Measurements from ENCODE around the gene ECI1.

The ECI1 gene

DNA sequence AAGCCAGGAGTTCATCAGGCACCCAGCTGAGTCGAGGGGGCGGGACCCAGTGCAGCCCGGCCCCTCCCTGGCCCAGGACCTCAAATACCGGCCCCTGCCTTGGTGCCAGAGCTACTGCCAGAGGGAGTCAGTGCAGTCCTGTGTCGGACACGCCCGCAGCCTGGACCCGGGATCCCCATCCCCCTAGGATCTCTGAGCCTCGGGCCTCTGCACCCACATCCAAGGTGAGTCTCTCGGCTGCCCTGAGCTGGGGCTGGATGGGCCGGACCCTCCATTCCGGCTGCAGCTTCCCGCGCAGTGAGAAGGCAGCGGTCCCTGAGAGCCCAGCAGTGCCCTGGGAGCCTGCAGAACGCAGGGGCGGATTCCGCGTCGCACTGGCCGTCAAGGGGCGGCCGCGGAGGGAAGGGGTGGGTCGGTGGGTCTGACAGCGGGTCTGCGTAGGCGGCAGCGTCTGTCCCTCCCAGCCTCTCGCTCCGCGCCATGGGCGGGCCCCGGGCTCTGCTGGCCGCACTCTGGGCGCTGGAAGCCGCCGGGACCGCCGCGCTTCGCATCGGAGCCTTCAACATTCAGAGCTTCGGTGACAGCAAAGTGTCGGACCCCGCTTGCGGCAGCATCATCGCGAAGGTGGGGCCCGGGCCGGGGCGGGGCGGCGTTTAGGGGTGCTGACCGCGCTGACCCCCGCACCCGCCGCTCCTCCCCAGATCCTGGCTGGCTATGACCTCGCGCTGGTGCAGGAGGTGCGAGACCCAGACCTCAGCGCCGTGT is 14.9 kb downstream of the ECI1 start, which contains the start of gene DNASE1L2:
Gene DNASE1L2, plus strand, starts transcription at position 108 of the 765 bp plus-strand sequence. Its CDS starts 373 bp downstream, at position 481.
- no peaks in the 10 kb centered on the region for H3K9me3 ChIP-seq (replicated peaks; ENCODE audit: insufficient read depth, low read length)
- no peak within 1 kb of the TSS for H3K4me3 ChIP-seq (ENCODE audit: low read length)
- no peaks in the 10 kb centered on the region for H3K4me1 ChIP-seq (ENCODE audit: low read length)
- H3K27ac ChIP-seq (ENCODE audit: low read length) = no peak within 1 kb of the TSS
- H3F3A ChIP-seq (ENCODE audit: insufficient read depth, low read length) = no peaks in the 10 kb centered on the region
- H3K4me2 ChIP-seq (ENCODE audit: low read depth, low read length) = no peak within 1 kb of the TSS
- H3K27me3 ChIP-seq (replicated peaks; ENCODE audit: insufficient read depth, low read length) = no peaks in the 10 kb centered on the region; the same call in 1 of the 2 replicates
- H3K9ac ChIP-seq (ENCODE audit: low read length) = no peak within 1 kb of the TSS
- TF ChIP-seq, protein P1, sequence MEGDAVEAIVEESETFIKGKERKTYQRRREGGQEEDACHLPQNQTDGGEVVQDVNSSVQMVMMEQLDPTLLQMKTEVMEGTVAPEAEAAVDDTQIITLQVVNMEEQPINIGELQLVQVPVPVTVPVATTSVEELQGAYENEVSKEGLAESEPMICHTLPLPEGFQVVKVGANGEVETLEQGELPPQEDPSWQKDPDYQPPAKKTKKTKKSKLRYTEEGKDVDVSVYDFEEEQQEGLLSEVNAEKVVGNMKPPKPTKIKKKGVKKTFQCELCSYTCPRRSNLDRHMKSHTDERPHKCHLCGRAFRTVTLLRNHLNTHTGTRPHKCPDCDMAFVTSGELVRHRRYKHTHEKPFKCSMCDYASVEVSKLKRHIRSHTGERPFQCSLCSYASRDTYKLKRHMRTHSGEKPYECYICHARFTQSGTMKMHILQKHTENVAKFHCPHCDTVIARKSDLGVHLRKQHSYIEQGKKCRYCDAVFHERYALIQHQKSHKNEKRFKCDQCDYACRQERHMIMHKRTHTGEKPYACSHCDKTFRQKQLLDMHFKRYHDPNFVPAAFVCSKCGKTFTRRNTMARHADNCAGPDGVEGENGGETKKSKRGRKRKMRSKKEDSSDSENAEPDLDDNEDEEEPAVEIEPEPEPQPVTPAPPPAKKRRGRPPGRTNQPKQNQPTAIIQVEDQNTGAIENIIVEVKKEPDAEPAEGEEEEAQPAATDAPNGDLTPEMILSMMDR (IDR thresholded peaks at IDR 0.05; ENCODE audit: low read length) = no peak
- TF ChIP-seq EZH2phosphoT487 (IDR thresholded peaks at IDR 0.05; ENCODE audit: low read length) (no peak), EZH2 (optimal IDR thresholded peaks at IDR 0.05; ENCODE audit: low read depth, low read length) (no peak)
- DNase-seq = no peak
- H4K20me1 ChIP-seq (ENCODE audit: insufficient read depth, low read length) = no peaks in the 10 kb centered on the region
- no peaks in the 10 kb centered on the region for H3K36me3 ChIP-seq (replicated peaks; ENCODE audit: insufficient read depth, low read length)
- no peak within 1 kb of the TSS for H2AFZ ChIP-seq (ENCODE audit: low read length)
- no peaks in the 10 kb centered on the region for H3K79me2 ChIP-seq (ENCODE audit: low read length)
- no peaks in the 10 kb centered on the region for H3K9me2 ChIP-seq (replicated peaks; ENCODE audit: insufficient read depth, low read length)

DNA sequence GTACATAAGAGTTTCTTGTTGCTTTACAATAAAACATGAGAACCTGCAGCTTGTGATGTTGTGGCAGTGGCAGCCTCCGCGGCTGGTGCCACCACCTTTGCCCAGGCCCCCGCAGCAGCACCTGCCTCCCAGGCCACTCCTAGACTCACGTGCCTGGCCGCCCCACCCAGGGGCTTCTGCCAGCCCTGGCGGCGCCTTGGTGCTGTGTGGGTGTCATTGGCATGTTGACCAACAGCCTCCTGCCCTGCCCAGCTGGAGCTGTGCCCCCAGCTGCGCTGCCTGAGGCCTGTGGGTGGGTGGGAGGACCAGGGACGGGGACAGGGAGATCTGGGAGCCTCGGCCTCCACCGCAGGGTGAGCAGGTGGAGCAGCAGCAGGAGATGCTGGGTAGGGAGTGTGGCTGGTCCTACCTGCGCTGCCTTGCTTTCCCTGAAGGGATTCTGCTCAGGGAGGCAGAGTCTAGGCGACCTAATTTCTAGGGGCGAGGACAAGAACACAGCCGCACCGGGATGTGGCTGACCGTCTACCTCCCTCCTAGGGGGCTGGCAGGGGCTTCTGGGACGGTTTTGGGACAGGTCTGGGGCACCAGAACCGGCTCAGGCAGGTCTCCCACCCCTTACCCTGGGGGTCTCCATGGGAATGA is 15.6 kb downstream of the ECI1 start:
- no peak overlapping the region for H3K9ac ChIP-seq (ENCODE audit: low read length)
- no peaks in the 10 kb centered on the region for H3K4me1 ChIP-seq (ENCODE audit: low read length)
- no peak overlapping the region for H3K27ac ChIP-seq (ENCODE audit: low read length)
- H3K4me2 ChIP-seq (ENCODE audit: low read depth, low read length) = no peak overlapping the region
- no peak for DNase-seq
- TF ChIP-seq EZH2phosphoT487 (IDR thresholded peaks at IDR 0.05; ENCODE audit: low read length) (no peak), EZH2 (optimal IDR thresholded peaks at IDR 0.05; ENCODE audit: low read depth, low read length) (no peak)
- TF ChIP-seq, protein P1 (IDR thresholded peaks at IDR 0.05; ENCODE audit: low read length) = no peak
- no peak overlapping the region for H2AFZ ChIP-seq (ENCODE audit: low read length)
- H3K36me3 ChIP-seq (replicated peaks; ENCODE audit: insufficient read depth, low read length) = no peaks in the 10 kb centered on the region
- no peaks in the 10 kb centered on the region for H3K9me2 ChIP-seq (replicated peaks; ENCODE audit: insufficient read depth, low read length)
- H3K9me3 ChIP-seq (replicated peaks; ENCODE audit: insufficient read depth, low read length) = no peaks in the 10 kb centered on the region
- H3K27me3 ChIP-seq (replicated peaks; ENCODE audit: insufficient read depth, low read length) = no peaks in the 10 kb centered on the region; the same call in 1 of the 2 replicates
- H3K4me3 ChIP-seq (ENCODE audit: low read length) = no peak overlapping the region
- no peaks in the 10 kb centered on the region for H3K79me2 ChIP-seq (ENCODE audit: low read length)
- H3F3A ChIP-seq (ENCODE audit: insufficient read depth, low read length) = no peaks in the 10 kb centered on the region
- no peaks in the 10 kb centered on the region for H4K20me1 ChIP-seq (ENCODE audit: insufficient read depth, low read length)

DNA sequence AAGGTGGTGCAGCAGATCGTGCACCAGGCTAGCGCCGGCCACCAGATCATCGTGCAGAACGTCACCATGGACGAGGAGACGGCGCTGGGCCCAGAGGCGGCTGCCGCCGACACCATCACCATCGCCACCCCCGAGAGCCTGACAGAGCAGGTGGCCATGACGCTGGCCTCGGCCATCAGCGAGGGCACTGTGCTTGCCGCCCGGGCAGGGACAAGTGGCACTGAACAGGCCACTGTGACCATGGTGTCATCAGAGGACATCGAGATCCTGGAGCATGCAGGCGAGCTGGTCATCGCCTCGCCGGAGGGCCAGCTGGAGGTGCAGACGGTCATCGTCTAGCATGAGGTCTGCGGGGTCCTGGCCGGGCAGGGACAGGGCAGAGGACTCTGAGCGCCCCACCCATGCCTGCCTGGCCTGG is 16.1 kb downstream of the ECI1 start:
- DNase-seq = no peak
- Histone ChIP-seq H3K4me3 (ENCODE audit: low read length) (no peak overlapping the region), H3K27ac (ENCODE audit: low read length) (no peak overlapping the region), H3K9ac (ENCODE audit: low read length) (no peak overlapping the region), H3F3A (ENCODE audit: insufficient read depth, low read length) (no peaks in the 10 kb centered on the region), H3K4me1 (ENCODE audit: low read length) (no peaks in the 10 kb centered on the region), H2AFZ (ENCODE audit: low read length) (no peak overlapping the region), H3K9me2 (replicated peaks; ENCODE audit: insufficient read depth, low read length) (no peaks in the 10 kb centered on the region), H3K79me2 (ENCODE audit: low read length) (no peaks in the 10 kb centered on the region), H4K20me1 (ENCODE audit: insufficient read depth, low read length) (no peaks in the 10 kb centered on the region), H3K4me2 (ENCODE audit: low read depth, low read length) (no peak overlapping the region), H3K36me3 (replicated peaks; ENCODE audit: insufficient read depth, low read length) (no peaks in the 10 kb centered on the region), H3K9me3 (replicated peaks; ENCODE audit: insufficient read depth, low read length) (no peaks in the 10 kb centered on the region), H3K27me3 (replicated peaks; ENCODE audit: insufficient read depth, low read length) (no peaks in the 10 kb centered on the region; the same call in 1 of the 2 replicates)
- no peak for TF ChIP-seq EZH2phosphoT487 (IDR thresholded peaks at IDR 0.05; ENCODE audit: low read length)
- TF ChIP-seq, protein P1 (IDR thresholded peaks at IDR 0.05; ENCODE audit: low read length) = no peak
- no peak for TF ChIP-seq EZH2 (optimal IDR thresholded peaks at IDR 0.05; ENCODE audit: low read depth, low read length)
